GM10847 (cell line): ENCODE results near the gene C1QC.

Experiments used
- POLR2A ChIP-seq: IDR thresholded peaks from 2 replicates; pipeline ENCODE4 v1.6.1; 2011; ENCODE audit not compliant: insufficient read length; ENCODE audit errors: extremely low read depth

The C1QC gene

GRCh38 chr1:22633697-22634463, 9.6 kb upstream of the C1QC start:
- no peak for TF ChIP-seq POLR2A

GRCh38 chr1:22635436-22635835, 8.0 kb upstream of the C1QC start:
- TF ChIP-seq POLR2A = no peak

- no peak for TF ChIP-seq POLR2A
Measured at GRCh38 chr1:22636353-22636752, 7.1 kb upstream of the C1QC start, which contains the start of gene C1QA. Gene C1QA (plus strand): TSS chr1:22636628. CDS start chr1:22637617, 989 bp downstream.

- TF ChIP-seq POLR2A = no peak
Measured at GRCh38 chr1:22636927-22637326, 6.5 kb upstream of the C1QC start.

- TF ChIP-seq POLR2A = no peak
Measured at GRCh38 chr1:22637907-22638445, 5.5 kb upstream of the C1QC start.

GRCh38 chr1:22638476-22639234, 4.8 kb upstream of the C1QC start:
- no peak for TF ChIP-seq POLR2A

- TF ChIP-seq POLR2A = no peak
Measured at GRCh38 chr1:22639286-22639685, 4.1 kb upstream of the C1QC start.

GRCh38 chr1:22641247-22641646, 2.2 kb upstream of the C1QC start:
- no peak for TF ChIP-seq POLR2A

- TF ChIP-seq POLR2A = no peak
Measured at GRCh38 chr1:22641906-22642636, 1.4 kb upstream of the C1QC start.

GRCh38 chr1:22643928-22644327, 495 bp downstream of the C1QC start:
- no peak for TF ChIP-seq POLR2A

- no peak for TF ChIP-seq POLR2A
Measured at GRCh38 chr1:22645931-22646330, 2.5 kb downstream of the C1QC start.

- no peak for TF ChIP-seq POLR2A
Measured at GRCh38 chr1:22646384-22646783, 3.0 kb downstream of the C1QC start.

- TF ChIP-seq POLR2A = no peak
Measured at GRCh38 chr1:22650089-22650693, 6.8 kb downstream of the C1QC start.

- TF ChIP-seq POLR2A = no peak
Measured at GRCh38 chr1:22651941-22652856, 8.8 kb downstream of the C1QC start.
